GM19395 (cell line): ENCODE measurements around the gene RNF144A.
A peak's percentile ranks its signal among the peaks of the same experiment; 100 is the strongest.

Source experiments
- ATAC-seq: cut with Tn5 transposase; IDR thresholded peaks from one replicate; pipeline ENCODE4 v1.9.1; 2021; ENCODE audit warnings: mild to moderate bottlenecking, moderate library complexity; ENCODE audit not compliant: unreplicated experiment

The RNF144A gene

DNA sequence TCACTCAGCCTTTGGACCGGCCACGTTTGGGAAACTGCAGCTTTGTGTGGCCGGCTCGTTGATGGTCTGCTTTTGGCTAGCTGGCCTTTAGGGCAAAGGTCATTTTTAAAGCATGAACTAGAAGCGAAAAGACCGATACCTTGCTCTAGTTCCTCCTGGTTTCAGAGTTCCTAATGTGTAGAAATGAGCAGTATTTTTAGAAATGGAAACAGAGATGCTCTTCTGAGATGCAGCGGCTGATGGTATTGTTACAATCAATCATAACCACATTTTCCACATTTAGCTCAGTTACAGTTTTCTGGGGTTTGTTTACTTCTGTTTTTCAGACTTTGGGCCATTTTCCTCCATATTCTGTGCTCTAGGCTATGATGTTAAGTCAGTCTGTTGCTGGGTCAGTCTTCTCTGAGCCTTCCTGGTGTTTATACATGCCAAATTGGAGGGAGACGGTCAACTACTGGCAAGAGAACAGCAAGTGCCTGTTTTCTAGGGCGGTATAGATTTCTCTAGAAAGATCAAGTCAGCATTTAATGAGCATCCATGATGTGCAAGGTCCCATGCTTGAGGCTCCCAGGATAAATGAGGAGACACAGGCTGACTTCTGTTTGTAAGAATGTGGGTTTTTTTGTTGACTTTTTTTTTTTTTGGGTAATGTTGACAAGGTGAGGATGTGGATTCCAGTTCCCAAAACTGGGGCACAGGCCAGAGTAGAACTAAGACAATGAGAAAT is 28.0 kb downstream of the RNF144A start:
- peak; percentile 93 for ATAC-seq

DNA sequence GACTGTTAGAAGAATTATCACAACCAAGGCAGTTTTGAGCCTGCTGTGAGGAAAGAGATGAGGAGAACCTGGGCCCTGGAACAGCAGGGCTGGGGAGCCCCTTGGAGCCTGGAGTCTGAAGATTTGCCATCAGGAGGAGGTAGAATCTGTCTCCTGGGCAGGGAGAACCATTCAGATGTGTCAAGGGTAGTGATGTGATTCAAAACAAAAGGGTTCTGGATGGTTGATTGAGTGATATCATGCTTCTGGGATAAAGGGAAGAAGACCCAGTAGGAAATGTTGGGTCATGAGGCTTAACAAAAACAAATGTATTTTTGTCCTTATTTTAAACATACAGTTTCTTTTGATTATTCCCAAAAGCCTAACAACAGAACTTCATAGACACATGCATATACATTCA is 28.6 kb downstream of the RNF144A start:
- ATAC-seq: no peak

DNA sequence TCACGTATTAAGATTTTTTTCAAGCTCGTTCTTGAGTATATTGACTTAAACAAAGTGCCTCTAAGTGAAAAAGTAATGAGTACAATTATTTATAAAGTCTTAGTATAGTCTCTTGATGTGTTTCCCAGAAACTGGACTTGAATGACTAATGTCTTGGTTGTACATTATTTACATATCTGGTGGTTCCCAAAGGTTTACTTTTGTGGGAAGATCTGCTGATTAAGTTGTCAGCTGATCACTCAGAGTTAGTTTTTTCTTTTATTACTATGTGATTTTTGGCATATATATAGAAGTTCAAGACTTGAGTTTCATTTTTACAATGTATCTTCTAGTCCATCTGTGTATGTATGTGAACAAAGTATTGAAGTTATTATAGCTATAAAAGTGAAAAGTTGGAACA is 29.5 kb downstream of the RNF144A start:
- ATAC-seq: no peak

DNA sequence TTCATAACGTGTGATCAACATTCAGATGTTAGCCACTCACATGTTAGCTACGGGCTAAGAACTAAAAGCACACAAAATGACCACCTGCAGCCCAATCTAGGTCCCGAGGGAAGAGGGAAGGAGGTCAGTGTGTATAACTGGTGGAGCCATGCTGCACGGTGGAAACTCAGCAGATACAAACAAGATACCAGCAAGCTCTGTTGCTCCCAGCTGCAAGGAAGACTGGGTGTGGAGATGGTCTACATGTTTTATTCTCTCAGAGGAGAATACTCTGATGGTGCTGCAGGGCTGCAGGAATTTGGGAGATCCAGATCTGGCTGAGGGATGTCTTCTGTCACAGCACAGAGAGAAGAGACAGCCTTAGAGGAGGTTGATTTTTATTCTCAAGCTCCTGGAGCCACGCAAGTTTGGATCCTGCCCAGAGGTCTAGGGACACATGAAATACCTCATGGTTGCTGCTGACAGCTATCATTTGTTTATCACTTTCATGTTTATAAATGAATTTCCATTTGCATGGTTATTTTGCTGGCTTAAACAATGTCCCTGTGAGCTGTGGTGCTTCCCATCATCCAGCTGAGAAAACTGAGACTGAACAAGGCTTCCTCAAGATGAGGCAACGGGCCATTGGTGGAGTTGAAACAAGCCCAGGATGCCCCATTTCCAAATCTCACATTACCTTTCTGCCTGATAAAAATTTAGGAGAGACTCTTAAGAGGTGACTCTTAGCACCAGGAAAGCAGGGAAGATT is 30.9 kb downstream of the RNF144A start:
- no peak for ATAC-seq

DNA sequence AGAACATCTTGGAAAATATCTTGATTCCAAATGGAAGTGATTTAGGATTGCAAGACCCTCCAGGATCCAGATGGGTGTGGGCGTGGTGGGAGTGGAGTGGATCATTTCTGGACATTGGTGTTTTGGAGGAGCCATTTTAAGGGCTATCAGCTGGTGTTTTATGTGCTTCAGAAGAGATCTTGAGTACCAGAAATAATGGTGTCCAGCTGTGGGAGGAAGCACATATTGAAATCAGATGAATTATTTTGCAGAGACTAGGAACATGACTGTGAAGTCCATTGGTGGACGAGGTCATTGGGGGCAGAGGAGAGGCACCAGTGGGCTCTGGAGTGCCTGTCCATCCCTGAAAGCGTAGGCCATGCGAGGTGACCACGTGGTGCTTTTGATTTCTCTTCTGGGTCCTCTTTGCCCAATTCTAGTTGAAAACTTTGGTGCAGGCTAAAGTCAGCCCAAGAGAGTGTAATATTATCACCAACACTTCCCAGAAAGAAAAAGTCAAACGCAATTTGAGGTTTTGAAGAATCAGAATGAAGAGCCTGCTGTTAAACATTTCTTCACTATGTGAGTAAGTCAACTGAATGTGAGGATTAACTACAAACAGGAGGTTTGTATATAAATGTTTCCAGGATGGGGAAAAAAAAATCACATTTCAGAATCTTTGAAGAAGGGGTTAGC is 31.6 kb downstream of the RNF144A start:
- no peak for ATAC-seq

DNA sequence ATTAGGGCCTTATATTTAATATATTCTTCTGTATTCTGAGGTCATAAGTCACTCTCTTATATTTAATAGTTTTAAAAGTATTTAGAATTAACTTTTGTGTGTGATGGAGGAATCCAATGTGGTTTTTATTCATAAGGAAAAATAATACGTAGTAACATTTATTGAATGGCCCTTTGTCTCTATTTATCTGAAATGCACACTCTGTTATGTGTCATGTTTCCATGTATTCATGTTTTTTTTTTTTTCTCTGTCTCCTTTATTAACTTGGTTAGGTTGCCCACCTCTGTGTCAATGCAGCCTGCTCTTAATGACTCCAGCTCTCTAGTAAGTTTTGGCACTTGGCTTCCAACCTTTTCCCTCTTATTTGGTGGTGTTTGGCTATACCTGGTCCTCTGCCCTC is 33.8 kb downstream of the RNF144A start:
- no peak for ATAC-seq

DNA sequence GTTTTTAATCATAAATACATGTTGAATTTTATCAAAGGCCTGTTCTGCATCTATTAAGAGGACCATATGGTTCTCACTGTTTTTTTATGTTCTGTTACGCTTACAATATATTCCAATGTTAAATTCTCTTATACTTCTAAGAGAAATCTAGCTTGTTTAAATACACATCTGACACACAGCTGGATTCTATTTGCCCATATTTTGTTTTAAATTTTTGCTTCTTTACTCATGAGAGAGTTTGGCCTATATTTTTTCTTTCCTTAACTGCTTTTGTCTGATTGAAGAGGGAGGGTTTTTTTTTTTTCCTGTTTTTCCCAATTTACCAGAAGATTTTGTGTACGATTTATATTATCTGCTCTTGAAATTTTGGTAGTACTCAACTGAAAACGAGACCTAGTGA is 34.9 kb downstream of the RNF144A start:
- ATAC-seq: no peak

DNA sequence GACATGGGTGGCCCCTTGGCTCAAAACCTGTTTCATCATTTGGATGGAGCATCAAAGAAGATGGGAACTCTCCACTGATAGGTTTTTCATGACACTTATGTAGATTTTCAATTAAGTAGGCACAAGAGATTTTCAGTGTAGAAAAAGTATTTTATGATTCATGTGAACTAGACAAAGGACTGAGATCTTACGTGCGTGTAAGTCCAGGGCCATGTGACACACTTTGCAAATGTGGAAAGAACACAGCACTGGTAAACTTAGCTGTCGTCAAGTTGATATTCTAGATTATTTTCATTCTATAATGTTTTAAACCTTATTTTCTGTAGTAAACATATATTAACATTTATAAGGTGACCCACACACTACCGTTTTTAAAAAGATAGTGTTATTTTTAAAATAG is 37.4 kb downstream of the RNF144A start:
- ATAC-seq: no peak

DNA sequence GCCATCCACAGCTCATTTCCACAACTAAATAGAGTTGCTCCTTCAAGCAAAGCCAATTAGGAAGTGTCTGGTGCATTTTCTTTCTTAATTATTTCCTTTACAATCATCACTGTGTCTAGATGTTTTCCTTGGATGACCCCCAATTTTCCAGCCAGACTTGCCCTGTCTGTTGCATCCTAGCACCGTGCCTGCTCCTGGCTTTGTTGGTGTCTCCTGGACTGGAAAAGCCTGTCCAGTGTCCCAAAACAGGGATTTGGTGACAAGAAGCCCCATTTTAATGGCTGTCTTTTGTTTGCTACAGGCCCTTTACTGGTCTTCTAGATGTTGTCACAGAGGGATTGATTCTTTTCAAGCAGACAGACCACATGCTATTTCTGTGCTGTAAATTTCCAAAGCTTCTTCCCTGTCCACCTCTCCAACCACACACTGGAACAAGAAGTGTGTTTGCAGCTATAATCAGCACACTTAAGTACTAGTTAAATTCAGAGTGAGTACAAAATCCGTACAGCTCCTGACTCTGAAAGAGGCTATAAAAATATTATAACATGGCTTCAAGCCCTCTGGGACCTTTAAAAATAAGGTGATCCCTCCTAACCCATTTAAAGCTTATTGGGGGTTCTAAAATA is 38.4 kb downstream of the RNF144A start:
- no peak for ATAC-seq

DNA sequence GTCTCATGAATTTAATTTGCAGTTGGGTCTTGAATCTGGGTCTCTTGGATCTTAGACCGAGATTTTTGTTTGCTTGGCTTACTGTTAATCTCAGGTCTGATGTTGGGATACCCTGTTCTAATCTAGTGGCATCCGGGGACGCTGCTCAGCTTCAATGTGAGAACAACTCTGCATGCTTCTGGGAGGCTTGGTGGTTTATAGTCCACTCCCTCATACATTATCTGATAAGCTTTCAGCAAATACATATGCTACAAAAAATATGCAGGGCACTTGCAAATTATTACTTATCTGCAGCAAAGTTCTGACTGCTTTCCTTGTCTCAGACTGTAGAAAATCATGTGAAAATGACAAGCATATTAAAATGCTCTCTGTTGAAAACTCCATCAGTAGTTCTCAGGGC is 39.4 kb downstream of the RNF144A start:
- no peak for ATAC-seq

DNA sequence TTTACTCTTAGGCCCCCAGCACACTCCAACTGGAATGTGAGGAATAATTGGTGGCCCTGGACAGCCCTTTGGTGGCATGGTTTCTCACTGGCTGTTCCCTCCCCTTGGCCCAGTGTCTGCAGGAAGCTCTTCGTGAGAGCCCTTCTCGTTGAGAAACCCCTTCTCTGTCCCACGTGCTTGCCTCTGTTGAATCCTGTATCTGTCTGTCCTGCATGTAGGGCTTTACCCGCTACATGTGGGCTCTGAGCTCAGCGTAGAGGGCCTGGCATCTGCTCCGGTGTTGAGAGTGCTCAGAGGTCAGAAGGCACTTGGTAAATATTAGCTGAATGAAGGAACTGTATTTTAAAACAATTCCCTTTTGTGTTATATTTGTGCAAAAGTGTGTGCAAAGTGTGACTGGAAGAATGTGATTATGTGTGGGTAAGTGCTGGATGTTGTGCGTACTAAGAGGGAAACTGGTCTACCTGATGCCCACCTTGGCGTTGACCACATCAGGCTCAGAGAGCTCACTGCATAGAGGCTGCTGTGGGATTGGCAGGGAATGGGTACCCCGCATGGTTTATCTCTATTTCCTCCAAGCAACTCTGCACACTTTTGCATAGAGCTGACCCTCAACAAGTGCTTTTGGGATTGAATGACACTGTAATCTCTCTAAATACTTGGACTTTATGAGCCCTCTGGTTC is 40.0 kb downstream of the RNF144A start:
- ATAC-seq: no peak

DNA sequence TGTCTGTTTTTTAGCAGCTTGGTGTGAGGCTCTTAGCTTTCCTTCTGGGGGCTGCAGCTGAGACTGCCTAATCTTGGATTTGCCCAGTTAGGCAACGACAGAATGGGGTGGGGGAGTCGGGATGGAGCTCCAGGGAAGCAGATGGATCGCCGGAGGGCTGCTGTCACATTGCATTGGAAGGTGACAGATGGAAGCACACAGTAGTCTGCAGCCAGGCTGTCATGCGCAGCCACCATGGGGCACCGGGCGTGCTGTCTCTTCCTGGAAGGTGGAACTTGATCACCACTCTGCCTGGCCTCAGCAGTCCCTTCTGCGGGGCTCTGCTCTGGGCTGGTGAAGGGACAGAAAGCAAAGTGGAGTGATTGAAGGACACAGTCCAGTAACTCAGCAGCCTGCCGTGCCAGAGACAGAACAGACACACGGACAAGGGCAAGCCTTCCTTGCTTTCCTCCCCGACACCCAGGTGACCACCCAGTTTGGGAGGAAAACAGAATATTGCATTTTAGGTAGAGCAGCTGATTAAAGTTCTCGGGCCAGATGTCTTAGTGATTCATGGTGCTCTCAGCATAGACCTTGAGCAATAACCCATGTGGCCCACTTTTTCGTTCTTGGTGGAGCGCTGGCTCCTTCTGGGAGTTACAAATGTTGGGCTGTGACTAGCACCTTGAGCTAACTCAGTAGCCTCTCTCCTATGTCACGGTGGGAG is 40.9 kb downstream of the RNF144A start:
- ATAC-seq: no peak

DNA sequence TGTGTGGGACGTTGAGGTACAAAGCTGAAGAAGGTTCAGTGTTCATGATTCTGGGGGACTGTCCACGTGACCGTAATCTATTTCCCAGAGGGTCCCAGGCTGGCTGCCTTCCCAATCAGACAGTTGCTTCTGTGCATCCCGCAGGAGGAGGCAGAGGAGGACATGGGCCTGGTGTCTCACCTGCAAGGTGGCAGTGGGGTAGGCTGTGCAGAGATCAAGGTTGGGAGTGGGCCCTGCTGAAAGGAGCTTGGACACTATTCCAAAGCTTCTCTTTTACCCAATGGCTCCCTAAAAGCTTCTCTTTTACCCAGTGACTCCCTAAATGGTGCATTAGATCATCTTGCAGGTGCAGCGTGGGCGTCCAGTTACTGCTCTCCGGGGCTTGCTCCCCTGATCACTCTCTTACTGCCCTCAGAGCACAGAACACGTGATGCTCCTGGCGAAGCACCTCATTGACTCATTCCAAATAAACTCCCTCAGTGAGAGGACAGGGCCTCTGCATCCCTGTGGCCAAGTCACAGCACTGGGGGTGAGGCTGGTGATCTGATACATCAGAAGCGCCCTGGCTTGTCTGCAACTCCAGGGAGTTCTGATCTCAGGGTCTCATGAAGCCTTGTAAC is 41.5 kb downstream of the RNF144A start:
- ATAC-seq: no peak

DNA sequence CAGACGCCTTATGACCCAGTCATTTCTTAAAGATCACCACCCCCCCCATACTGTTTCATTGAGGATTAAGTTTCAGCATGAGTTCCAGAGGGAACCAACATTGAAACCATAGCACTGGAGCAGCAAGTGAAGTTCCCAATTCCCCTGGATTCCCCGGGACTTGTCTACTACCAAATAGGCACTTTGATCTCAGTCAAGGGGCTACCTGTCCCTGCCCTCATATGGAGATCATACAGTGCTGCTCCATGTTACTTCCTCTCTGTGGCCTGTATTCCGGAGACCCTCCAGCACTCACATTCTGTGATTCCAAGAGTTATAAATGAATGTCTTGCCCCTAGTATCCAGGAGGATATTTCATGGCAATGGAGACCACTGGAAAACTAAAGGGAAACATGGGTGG is 42.5 kb downstream of the RNF144A start:
- ATAC-seq: no peak

DNA sequence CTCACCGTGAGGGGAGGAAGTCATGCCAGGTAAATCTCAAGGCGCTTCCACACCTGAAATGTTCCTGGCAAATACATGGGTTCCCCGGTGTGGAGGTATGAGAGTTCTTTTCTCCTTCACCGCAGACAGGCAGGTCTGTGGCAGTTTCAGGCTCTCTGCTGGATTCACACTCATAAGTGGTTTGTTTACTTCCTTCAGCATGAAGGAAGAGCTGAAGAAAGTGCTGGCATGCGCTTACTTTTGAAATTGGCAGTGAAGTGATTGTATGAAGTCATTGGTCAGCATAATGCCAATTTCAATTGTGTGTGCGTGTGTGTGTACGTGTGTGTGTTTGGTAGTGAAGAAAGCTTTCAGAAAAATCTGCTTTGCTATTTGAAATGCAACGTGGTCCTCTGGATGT is 43.4 kb downstream of the RNF144A start:
- ATAC-seq: no peak

DNA sequence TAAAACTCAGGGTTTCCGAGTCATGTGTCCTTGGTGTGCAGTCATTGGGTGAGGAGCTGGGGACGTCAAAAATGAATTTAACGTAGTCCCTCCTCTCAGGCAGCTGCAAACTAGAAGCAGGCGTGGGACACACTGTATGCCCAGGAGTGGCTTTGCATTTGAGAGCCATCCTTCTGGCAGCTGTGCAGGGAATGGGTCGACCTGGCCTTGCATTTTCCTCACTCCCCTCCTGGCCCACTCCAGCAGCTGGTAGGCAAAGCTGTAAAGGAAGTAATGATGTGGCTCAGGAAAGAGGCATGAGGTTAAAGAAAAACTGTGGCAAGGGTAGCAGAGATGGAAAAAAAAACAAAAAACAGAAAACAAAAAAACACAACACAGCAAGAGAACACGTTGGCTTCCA is 46.5 kb downstream of the RNF144A start:
- no peak for ATAC-seq

DNA sequence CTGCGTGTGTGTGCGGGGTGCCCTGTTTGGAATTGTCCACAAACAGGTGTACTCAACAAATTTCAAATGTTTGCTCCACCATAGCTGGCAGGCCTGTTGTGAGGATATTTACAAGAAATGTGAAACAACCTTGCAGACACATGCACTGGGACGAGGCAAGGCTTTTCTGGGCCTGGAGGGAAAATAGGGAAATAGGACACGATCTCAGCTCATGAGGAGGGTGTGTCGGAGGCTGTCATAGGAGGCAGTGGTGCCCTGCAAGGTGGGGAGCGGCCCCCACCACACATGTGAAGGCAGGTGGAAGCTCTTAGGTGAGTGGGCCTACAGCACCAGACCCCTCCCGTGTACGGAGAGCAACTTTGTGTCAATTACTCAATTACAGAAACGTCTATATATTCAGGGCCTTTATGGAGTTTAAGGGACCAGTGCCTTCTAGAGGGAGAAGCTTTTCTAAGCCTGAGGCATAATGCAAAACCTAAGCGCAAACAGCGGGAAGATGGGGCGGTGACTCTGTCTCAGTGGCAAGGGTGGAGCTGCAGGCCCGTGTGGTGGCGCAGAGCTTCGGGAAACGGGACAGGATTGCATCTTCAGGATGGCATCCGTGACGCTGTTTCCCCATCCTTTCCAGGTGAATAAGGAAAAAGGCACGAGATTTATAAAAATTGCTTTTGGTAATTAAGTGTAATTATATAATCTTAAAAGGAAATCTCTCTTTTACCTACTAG is 48.0 kb downstream of the RNF144A start:
- no peak for ATAC-seq

DNA sequence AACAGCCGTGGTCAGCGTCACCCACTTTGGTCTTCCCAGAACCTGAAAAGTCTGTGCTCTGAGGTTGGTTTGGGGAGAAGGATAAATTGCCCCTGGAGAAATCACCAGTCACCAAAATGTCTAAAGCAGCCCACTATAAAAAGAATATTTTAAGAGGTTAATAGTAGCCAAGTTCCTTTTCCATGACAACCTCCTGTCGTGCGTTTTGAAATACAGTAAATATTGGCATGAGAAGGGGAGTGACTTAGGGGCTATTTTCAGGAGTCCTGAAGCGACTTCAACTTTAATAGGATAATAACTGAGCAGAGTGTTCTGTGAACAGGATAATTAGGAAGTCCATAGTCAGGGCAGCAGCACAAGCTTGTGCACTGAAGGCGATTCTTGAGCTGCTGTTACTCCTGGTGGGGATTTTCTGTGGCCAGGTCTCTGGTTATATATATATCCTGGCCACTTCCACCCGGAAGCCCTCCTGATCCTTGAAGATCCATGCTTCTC is 49.3 kb downstream of the RNF144A start:
- no peak for ATAC-seq

DNA sequence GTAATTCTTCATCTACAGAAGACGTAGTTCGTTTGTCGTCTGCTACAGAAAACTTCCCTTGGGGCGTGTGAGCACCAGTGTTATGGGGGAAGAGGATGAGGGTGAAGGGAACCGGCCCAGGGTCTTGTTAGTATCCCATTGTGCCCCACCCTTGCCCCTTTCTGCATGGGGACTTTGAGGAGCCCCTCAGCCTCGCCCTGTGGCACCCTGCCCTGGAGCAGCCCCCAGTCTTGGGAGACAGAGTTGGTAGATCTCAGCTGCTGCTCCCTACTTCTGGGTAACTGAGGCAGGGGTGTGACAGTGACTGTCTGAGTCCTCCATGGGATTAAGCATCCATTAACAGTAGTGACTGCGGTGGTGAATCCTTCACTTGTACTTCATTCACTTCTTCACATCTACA is 50.1 kb downstream of the RNF144A start:
- ATAC-seq: no peak
